ENCODE measurements around the gene SLC9A5.

SLC9A5 gene

GRCh38 chr16:67248401-67249177, at the start of gene SLC9A5:
Gene SLC9A5, plus strand, starts transcription at chr16:67248979. Its CDS starts 36 bp downstream, at chr16:67249015.
- no peak for DNase-seq (ENCODE audit: low read depth)

GRCh38 chr16:67199011-67199807, 49.6 kb upstream of the SLC9A5 start, which contains the start of gene ELMO3:
Gene ELMO3, plus strand, starts transcription at chr16:67199131. Its CDS starts 196 bp downstream, at chr16:67199327.
- DNase-seq (ENCODE audit: low read depth), result no peak
- TF ChIP-seq, protein P1, sequence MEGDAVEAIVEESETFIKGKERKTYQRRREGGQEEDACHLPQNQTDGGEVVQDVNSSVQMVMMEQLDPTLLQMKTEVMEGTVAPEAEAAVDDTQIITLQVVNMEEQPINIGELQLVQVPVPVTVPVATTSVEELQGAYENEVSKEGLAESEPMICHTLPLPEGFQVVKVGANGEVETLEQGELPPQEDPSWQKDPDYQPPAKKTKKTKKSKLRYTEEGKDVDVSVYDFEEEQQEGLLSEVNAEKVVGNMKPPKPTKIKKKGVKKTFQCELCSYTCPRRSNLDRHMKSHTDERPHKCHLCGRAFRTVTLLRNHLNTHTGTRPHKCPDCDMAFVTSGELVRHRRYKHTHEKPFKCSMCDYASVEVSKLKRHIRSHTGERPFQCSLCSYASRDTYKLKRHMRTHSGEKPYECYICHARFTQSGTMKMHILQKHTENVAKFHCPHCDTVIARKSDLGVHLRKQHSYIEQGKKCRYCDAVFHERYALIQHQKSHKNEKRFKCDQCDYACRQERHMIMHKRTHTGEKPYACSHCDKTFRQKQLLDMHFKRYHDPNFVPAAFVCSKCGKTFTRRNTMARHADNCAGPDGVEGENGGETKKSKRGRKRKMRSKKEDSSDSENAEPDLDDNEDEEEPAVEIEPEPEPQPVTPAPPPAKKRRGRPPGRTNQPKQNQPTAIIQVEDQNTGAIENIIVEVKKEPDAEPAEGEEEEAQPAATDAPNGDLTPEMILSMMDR (IDR thresholded peaks at IDR 0.05; ENCODE audit: low read length, missing control alignments), result peak; percentile 16
- no peak within 1 kb of the TSS for H3K4me3 ChIP-seq (replicated peaks; ENCODE audit: low read depth, low read length)

More at GRCh38 chr16:67248401-67249177, at the start of gene SLC9A5:
- TF ChIP-seq, protein P1 (IDR thresholded peaks at IDR 0.05; ENCODE audit: low read length, missing control alignments), result no peak
- peak within 1 kb of the TSS; percentile 55 for H3K4me3 ChIP-seq (replicated peaks; ENCODE audit: low read depth, low read length)

GRCh38 chr16:67199808-67200198, 49.0 kb upstream of the SLC9A5 start:
- DNase-seq (ENCODE audit: low read depth), result no peak
- TF ChIP-seq, protein P1 (IDR thresholded peaks at IDR 0.05; ENCODE audit: low read length, missing control alignments), result no peak
- no peak overlapping the region for H3K4me3 ChIP-seq (replicated peaks; ENCODE audit: low read depth, low read length)

DNA sequence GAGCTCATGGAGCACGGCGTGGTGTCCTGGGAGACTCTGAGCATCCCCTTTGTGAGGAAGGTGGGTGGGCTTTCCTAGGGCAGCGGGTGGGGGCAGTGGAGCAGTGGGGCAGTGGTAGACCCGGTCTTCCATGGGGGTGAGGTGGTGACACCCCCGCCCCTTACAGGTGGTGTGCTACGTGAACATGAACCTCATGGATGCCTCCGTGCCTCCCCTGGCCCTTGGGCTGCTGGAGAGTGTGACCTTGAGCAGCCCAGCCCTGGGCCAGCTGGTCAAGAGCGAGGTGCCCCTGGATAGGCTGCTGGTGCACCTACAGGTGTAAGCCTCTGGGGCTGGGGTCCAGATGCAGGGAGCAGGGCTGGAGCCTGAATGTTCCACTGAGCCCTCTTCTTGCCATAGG, 48.3 kb upstream of the SLC9A5 start:
- TF ChIP-seq, protein P1 (IDR thresholded peaks at IDR 0.05; ENCODE audit: low read length, missing control alignments), result no peak
- H3K4me3 ChIP-seq (replicated peaks; ENCODE audit: low read depth, low read length), result no peak overlapping the region
- DNase-seq (ENCODE audit: low read depth), result no peak

- DNase-seq (ENCODE audit: low read depth), result no peak
- no peak overlapping the region for H3K4me3 ChIP-seq (replicated peaks; ENCODE audit: low read depth, low read length)
- TF ChIP-seq, protein P1 (IDR thresholded peaks at IDR 0.05; ENCODE audit: low read length, missing control alignments), result no peak
These were observed 47.1 kb upstream of the SLC9A5 start for GRCh38 chr16:67201411-67202345.

DNA sequence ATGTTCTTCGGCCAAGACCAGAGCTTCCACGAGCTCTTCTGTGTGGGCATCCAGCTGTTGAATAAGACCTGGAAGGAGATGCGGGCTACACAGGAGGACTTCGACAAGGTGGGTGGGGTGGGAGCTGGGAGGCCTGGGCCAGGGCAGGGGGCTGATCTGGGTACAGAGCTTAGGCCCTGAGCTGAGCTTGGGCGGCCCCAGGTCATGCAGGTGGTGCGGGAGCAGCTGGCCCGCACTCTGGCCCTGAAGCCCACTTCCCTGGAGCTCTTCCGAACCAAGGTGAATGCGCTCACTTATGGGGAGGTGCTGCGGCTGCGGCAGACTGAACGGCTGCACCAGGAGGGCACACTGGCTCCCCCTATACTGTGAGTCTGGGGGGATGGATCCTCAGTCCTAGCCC, 46.4 kb upstream of the SLC9A5 start:
- H3K4me3 ChIP-seq (replicated peaks; ENCODE audit: low read depth, low read length), result no peak overlapping the region
- DNase-seq (ENCODE audit: low read depth), result no peak
- TF ChIP-seq, protein P1 (IDR thresholded peaks at IDR 0.05; ENCODE audit: low read length, missing control alignments), result no peak
